Measurements from ENCODE around the gene OR2A25. TPM values are rescaled to one million over a fixed set of nuclear protein-coding genes. Genes with fewer than 3 reads are reported as not detected.

Gene OR2A25
- total RNA-seq, 1 donor from 2014 or later: not detected

GRCh38 chr7:144032985-144033709 lies 36.5 kb upstream of the OR2A25 start:
- H3K9me3 Mint-ChIP-seq (ENCODE audit: unreplicated experiment): no peaks in the 10 kb centered on the region
- H3K27me3 Mint-ChIP-seq (ENCODE audit: unreplicated experiment): peaks cover 50% of the 10 kb centered on the region
- H3K4me3 Mint-ChIP-seq (ENCODE audit: unreplicated experiment): no peak overlapping the region
- DNase-seq (ENCODE audit: extremely low spot score, unreplicated experiment): no peak
- H3K4me1 Mint-ChIP-seq (ENCODE audit: unreplicated experiment): no peaks in the 10 kb centered on the region
- H3K27ac Mint-ChIP-seq (ENCODE audit: unreplicated experiment): no peak overlapping the region
- H3K36me3 Mint-ChIP-seq (ENCODE audit: unreplicated experiment): no peaks in the 10 kb centered on the region
- no peak for TF ChIP-seq CTCF (IDR thresholded peaks at IDR 0.05)

GRCh38 chr7:144035385-144035784 lies 34.2 kb upstream of the OR2A25 start:
- H3K9me3 Mint-ChIP-seq (ENCODE audit: unreplicated experiment): no peaks in the 10 kb centered on the region
- H3K4me1 Mint-ChIP-seq (ENCODE audit: unreplicated experiment): no peaks in the 10 kb centered on the region
- no peak overlapping the region for H3K27ac Mint-ChIP-seq (ENCODE audit: unreplicated experiment)
- DNase-seq (ENCODE audit: extremely low spot score, unreplicated experiment): no peak
- no peak for TF ChIP-seq CTCF (IDR thresholded peaks at IDR 0.05)
- no peak overlapping the region for H3K4me3 Mint-ChIP-seq (ENCODE audit: unreplicated experiment)
- peaks cover 53% of the 10 kb centered on the region for H3K27me3 Mint-ChIP-seq (ENCODE audit: unreplicated experiment)
- H3K36me3 Mint-ChIP-seq (ENCODE audit: unreplicated experiment): no peaks in the 10 kb centered on the region

- TF ChIP-seq CTCF (IDR thresholded peaks at IDR 0.05): no peak
Observed at GRCh38 chr7:144036302-144036885, 33.2 kb upstream of the OR2A25 start.

GRCh38 chr7:144037414-144038035 lies 32.1 kb upstream of the OR2A25 start:
- Mint-ChIP-seq H3K9me3 (ENCODE audit: unreplicated experiment) (no peaks in the 10 kb centered on the region), H3K27ac (ENCODE audit: unreplicated experiment) (no peak overlapping the region), H3K4me1 (ENCODE audit: unreplicated experiment) (no peaks in the 10 kb centered on the region), H3K36me3 (ENCODE audit: unreplicated experiment) (no peaks in the 10 kb centered on the region), H3K27me3 (ENCODE audit: unreplicated experiment) (peaks cover 40% of the 10 kb centered on the region), H3K4me3 (ENCODE audit: unreplicated experiment) (no peak overlapping the region)
- no peak for DNase-seq (ENCODE audit: extremely low spot score, unreplicated experiment)
- no peak for TF ChIP-seq CTCF (IDR thresholded peaks at IDR 0.05)

More at GRCh38 chr7:144036302-144036885, 33.2 kb upstream of the OR2A25 start:
- peaks cover 44% of the 10 kb centered on the region for H3K27me3 Mint-ChIP-seq (ENCODE audit: unreplicated experiment)
- no peaks in the 10 kb centered on the region for H3K36me3 Mint-ChIP-seq (ENCODE audit: unreplicated experiment)
- no peak for DNase-seq (ENCODE audit: extremely low spot score, unreplicated experiment)
- no peak overlapping the region for H3K4me3 Mint-ChIP-seq (ENCODE audit: unreplicated experiment)
- H3K4me1 Mint-ChIP-seq (ENCODE audit: unreplicated experiment): no peaks in the 10 kb centered on the region
- no peaks in the 10 kb centered on the region for H3K9me3 Mint-ChIP-seq (ENCODE audit: unreplicated experiment)
- H3K27ac Mint-ChIP-seq (ENCODE audit: unreplicated experiment): no peak overlapping the region

GRCh38 chr7:144038887-144039286 lies 30.7 kb upstream of the OR2A25 start:
- Mint-ChIP-seq H3K36me3 (ENCODE audit: unreplicated experiment) (no peaks in the 10 kb centered on the region), H3K27me3 (ENCODE audit: unreplicated experiment) (peaks cover 40% of the 10 kb centered on the region), H3K9me3 (ENCODE audit: unreplicated experiment) (no peaks in the 10 kb centered on the region), H3K4me3 (ENCODE audit: unreplicated experiment) (no peak overlapping the region), H3K27ac (ENCODE audit: unreplicated experiment) (no peak overlapping the region), H3K4me1 (ENCODE audit: unreplicated experiment) (no peaks in the 10 kb centered on the region)
- no peak for DNase-seq (ENCODE audit: extremely low spot score, unreplicated experiment)
- no peak for TF ChIP-seq CTCF (IDR thresholded peaks at IDR 0.05)
